SH-SY5Y (cell line): ENCODE data around the gene KLHL36.

Experiments
- GATA2 ChIP-seq: IDR thresholded peaks from 2 replicates; pipeline ENCODE4 v1.6.1; 2011; ENCODE audit warnings: mild to moderate bottlenecking, low read depth, low read length
- GATA3 ChIP-seq: IDR thresholded peaks from 2 replicates; pipeline ENCODE4 v1.6.1; 2011; ENCODE audit warnings: low read depth, mild to moderate bottlenecking, low read length, moderate library complexity

GRCh38 chr16:84618581-84619460, 29.5 kb upstream of the KLHL36 start:
- no peak for TF ChIP-seq GATA2
- no peak for TF ChIP-seq GATA3
